HG03066 (cell line): ENCODE results near the gene EID3.

Source experiments
- ATAC-seq: cut with Tn5 transposase; IDR thresholded peaks from one replicate; pipeline ENCODE4 v1.9.1; 2021; ENCODE audit warnings: low read depth; ENCODE audit not compliant: unreplicated experiment

EID3 gene

GRCh38 chr12:104353012-104353981 is 49.8 kb downstream of the EID3 start:
- ATAC-seq = no peak

GRCh38 chr12:104354167-104354867 is 50.8 kb downstream of the EID3 start:
- no peak for ATAC-seq
